ENCODE data around the gene ARMC3. TPM values are rescaled to one million over a fixed set of nuclear protein-coding genes. Genes with fewer than 3 reads are reported as not detected.

The ARMC3 gene
- polyA plus RNA-seq, 1 donor from 2014 or later, result 0.22 TPM

GRCh38 chr10:22893781-22894180 is 34.1 kb upstream of the ARMC3 start:
- H3K9me3 ChIP-seq (ENCODE audit: low read length), result no peaks in the 10 kb centered on the region
- H3K4me2 ChIP-seq (ENCODE audit: low read length), result no peak overlapping the region
- H3K79me2 ChIP-seq (replicated peaks; ENCODE audit: insufficient read depth, low read length), result no peaks in the 10 kb centered on the region
- no peak overlapping the region for H3K4me3 ChIP-seq (ENCODE audit: low read length)
- no peaks in the 10 kb centered on the region for H3K27me3 ChIP-seq (ENCODE audit: insufficient read depth, low read depth, low read length)
- H3K27ac ChIP-seq (ENCODE audit: low read length), result no peak overlapping the region
- H2AFZ ChIP-seq (ENCODE audit: low read depth, low read length), result no peak overlapping the region
- no peak for TF ChIP-seq TAF1 (IDR thresholded peaks at IDR 0.05; ENCODE audit: low read depth)
- TF ChIP-seq MXI1 (conservative IDR thresholded peaks at IDR 0.05; ENCODE audit: poor library complexity, severe bottlenecking), result no peak
- TF ChIP-seq, protein P1, sequence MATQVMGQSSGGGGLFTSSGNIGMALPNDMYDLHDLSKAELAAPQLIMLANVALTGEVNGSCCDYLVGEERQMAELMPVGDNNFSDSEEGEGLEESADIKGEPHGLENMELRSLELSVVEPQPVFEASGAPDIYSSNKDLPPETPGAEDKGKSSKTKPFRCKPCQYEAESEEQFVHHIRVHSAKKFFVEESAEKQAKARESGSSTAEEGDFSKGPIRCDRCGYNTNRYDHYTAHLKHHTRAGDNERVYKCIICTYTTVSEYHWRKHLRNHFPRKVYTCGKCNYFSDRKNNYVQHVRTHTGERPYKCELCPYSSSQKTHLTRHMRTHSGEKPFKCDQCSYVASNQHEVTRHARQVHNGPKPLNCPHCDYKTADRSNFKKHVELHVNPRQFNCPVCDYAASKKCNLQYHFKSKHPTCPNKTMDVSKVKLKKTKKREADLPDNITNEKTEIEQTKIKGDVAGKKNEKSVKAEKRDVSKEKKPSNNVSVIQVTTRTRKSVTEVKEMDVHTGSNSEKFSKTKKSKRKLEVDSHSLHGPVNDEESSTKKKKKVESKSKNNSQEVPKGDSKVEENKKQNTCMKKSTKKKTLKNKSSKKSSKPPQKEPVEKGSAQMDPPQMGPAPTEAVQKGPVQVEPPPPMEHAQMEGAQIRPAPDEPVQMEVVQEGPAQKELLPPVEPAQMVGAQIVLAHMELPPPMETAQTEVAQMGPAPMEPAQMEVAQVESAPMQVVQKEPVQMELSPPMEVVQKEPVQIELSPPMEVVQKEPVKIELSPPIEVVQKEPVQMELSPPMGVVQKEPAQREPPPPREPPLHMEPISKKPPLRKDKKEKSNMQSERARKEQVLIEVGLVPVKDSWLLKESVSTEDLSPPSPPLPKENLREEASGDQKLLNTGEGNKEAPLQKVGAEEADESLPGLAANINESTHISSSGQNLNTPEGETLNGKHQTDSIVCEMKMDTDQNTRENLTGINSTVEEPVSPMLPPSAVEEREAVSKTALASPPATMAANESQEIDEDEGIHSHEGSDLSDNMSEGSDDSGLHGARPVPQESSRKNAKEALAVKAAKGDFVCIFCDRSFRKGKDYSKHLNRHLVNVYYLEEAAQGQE (IDR thresholded peaks at IDR 0.05; ENCODE audit: borderline replicate concordance), result no peak
- no peak for TF ChIP-seq EP300 (conservative IDR thresholded peaks at IDR 0.05; ENCODE audit: poor library complexity, severe bottlenecking)
- TF ChIP-seq EZH2 (IDR thresholded peaks at IDR 0.05; ENCODE audit: borderline replicate concordance, insufficient read depth, low read length, poor library complexity, severe bottlenecking), result no peak
- TF ChIP-seq, protein P2, sequence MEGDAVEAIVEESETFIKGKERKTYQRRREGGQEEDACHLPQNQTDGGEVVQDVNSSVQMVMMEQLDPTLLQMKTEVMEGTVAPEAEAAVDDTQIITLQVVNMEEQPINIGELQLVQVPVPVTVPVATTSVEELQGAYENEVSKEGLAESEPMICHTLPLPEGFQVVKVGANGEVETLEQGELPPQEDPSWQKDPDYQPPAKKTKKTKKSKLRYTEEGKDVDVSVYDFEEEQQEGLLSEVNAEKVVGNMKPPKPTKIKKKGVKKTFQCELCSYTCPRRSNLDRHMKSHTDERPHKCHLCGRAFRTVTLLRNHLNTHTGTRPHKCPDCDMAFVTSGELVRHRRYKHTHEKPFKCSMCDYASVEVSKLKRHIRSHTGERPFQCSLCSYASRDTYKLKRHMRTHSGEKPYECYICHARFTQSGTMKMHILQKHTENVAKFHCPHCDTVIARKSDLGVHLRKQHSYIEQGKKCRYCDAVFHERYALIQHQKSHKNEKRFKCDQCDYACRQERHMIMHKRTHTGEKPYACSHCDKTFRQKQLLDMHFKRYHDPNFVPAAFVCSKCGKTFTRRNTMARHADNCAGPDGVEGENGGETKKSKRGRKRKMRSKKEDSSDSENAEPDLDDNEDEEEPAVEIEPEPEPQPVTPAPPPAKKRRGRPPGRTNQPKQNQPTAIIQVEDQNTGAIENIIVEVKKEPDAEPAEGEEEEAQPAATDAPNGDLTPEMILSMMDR (IDR thresholded peaks at IDR 0.05; ENCODE audit: poor library complexity, severe bottlenecking), result no peak
- TF ChIP-seq SMC3 (conservative IDR thresholded peaks at IDR 0.05; ENCODE audit: poor library complexity), result no peak
- no peaks in the 10 kb centered on the region for H3F3A ChIP-seq (ENCODE audit: insufficient read depth, low read length, poor library complexity, severe bottlenecking)
- H4K20me1 ChIP-seq (ENCODE audit: insufficient read depth), result no peaks in the 10 kb centered on the region
- H3K9ac ChIP-seq (ENCODE audit: low read length), result no peak overlapping the region
- no peaks in the 10 kb centered on the region for H3K36me3 ChIP-seq (ENCODE audit: insufficient read depth, low read length)
- H3K9me2 ChIP-seq (ENCODE audit: insufficient read depth, low read length), result no peaks in the 10 kb centered on the region

DNA sequence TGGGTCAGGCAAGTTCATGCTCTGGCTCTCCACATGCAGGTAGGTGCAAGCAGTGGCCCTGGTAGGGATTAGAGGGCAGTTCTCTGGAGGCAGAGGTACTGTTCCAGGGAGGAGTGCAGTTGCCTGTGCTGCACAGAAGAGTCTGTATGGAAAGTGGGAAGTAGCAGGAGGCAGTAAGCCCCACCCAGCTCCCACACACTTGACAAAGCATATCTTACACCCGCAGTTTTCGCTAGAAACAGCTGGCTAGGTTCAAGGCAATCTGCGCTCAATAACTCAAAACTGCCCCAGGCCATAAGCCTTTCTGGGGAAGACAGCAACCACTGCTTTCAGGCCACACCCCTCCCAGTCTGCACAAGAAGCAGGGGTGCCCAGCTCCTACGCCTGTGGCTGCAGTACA is 33.1 kb upstream of the ARMC3 start:
- Histone ChIP-seq H3K36me3 (ENCODE audit: insufficient read depth, low read length) (no peaks in the 10 kb centered on the region), H3K4me2 (ENCODE audit: low read length) (no peak overlapping the region), H3K79me2 (replicated peaks; ENCODE audit: insufficient read depth, low read length) (no peaks in the 10 kb centered on the region), H2AFZ (ENCODE audit: low read depth, low read length) (no peak overlapping the region), H3K9me3 (ENCODE audit: low read length) (no peaks in the 10 kb centered on the region), H3K27ac (ENCODE audit: low read length) (no peak overlapping the region), H3K9ac (ENCODE audit: low read length) (no peak overlapping the region), H3K27me3 (ENCODE audit: insufficient read depth, low read depth, low read length) (no peaks in the 10 kb centered on the region), H4K20me1 (ENCODE audit: insufficient read depth) (no peaks in the 10 kb centered on the region), H3K4me3 (ENCODE audit: low read length) (no peak overlapping the region), H3K9me2 (ENCODE audit: insufficient read depth, low read length) (no peaks in the 10 kb centered on the region), H3F3A (ENCODE audit: insufficient read depth, low read length, poor library complexity, severe bottlenecking) (no peaks in the 10 kb centered on the region)
- TF ChIP-seq MXI1 (conservative IDR thresholded peaks at IDR 0.05; ENCODE audit: poor library complexity, severe bottlenecking) (no peak), POLR2AphosphoS5 (IDR thresholded peaks at IDR 0.05) (no peak), RAD21 (conservative IDR thresholded peaks at IDR 0.05) (no peak), EP300 (conservative IDR thresholded peaks at IDR 0.05; ENCODE audit: poor library complexity, severe bottlenecking) (no peak), EZH2 (IDR thresholded peaks at IDR 0.05; ENCODE audit: borderline replicate concordance, insufficient read depth, low read length, poor library complexity, severe bottlenecking) (no peak), TAF1 (IDR thresholded peaks at IDR 0.05; ENCODE audit: low read depth) (no peak), SMC3 (conservative IDR thresholded peaks at IDR 0.05; ENCODE audit: poor library complexity) (no peak)
- TF ChIP-seq, protein P2 (IDR thresholded peaks at IDR 0.05; ENCODE audit: poor library complexity, severe bottlenecking), result no peak
- TF ChIP-seq, protein P1 (IDR thresholded peaks at IDR 0.05; ENCODE audit: borderline replicate concordance), result no peak
